Sigmoid colon (tissue), 7 donors: ENCODE data around the gene SLC12A4. TPM values are rescaled to one million over a fixed set of nuclear protein-coding genes. Genes with fewer than 3 reads are reported as not detected.
"Not testable (repeated sequence)": the region's sequence is repeated elsewhere in the genome, so short reads cannot be mapped to it uniquely, and the experiment has no call there.

ENCODE experiments used
- DNase-seq: peaks from one replicate; pipeline ENCODE4 v3.0.0-alpha.2; 2019
- H3K27ac ChIP-seq, 4 donors: fragments of 200-600 bp; sonication (generic); one replicate each; pipeline ENCODE4 v1.5.1; 2016 to 2019; ENCODE audit warnings: mild to moderate bottlenecking in 1 of 4
- H3K27me3 ChIP-seq, 3 donors: fragments of 200-600 bp; sonication (generic); one replicate each; pipeline ENCODE4 v1.5.1; 2019; ENCODE audit warnings: mild to moderate bottlenecking in 1 of 3
- H3K36me3 ChIP-seq, 4 donors: fragments of 200-600 bp; sonication (generic); one replicate each; pipeline ENCODE4 v1.5.1; 2016 to 2019
- H3K4me1 ChIP-seq, 4 donors: fragments of 200-600 bp; sonication (generic); one replicate each; pipeline ENCODE4 v1.5.1; 2017 to 2019
- H3K4me3 ChIP-seq, 4 donors: fragments of 200-600 bp; sonication (generic); one replicate each; pipeline ENCODE4 v1.5.1; 2017 to 2019; ENCODE audit warnings: mild to moderate bottlenecking in 2 of 4, moderate library complexity in 1 of 4
- H3K9me3 ChIP-seq, 4 donors: fragments of 200-600 bp in 3 of 4; sonication (generic) in 3 of 4; one replicate each; pipeline versions ENCODE4 v1.5.1 to v1.6.1; 2013 to 2019
- CTCF ChIP-seq, 4 experiments: fragments of 450-650 bp in 3 of 4; fragments of 200-600 bp in 1 of 4; IDR thresholded peaks; one replicate each; pipeline ENCODE4 v1.5.1; 2016 to 2019; ENCODE audit warnings: antibody characterized with exemption in 4 of 4, mild to moderate bottlenecking in 3 of 4, moderate library complexity in 2 of 4
- EP300 ChIP-seq, 4 donors: sonication (generic); formaldehyde crosslinking; IDR thresholded peaks; one replicate each; pipeline ENCODE4 v1.6.1; 2017; ENCODE audit warnings: antibody characterized with exemption in 4 of 4
- POLR2A ChIP-seq, 2 donors: fragments of 450-650 bp; IDR thresholded peaks; one replicate each; pipeline ENCODE4 v1.6.1; 2016; ENCODE audit warnings: antibody characterized with exemption in 2 of 2, mild to moderate bottlenecking in 2 of 2, moderate library complexity in 2 of 2
- POLR2AphosphoS5 ChIP-seq, 4 donors: sonication (generic); formaldehyde crosslinking; IDR thresholded peaks; one replicate each; pipeline ENCODE4 v1.6.1; 2017; ENCODE audit warnings: antibody characterized with exemption in 4 of 4
- WGBS, 2 donors: extraction: QIAGEN DNeasy Blood & Tissue Kit; methylation state at CpG; one replicate each; pipeline ENCODE4 v1.1.7; 2013; 5-methylcytosine and 5-hydroxymethylcytosine counted together
- intact Hi-C: fragments of 100-400 bp; cut with DNase I; formaldehyde crosslinking; loops from one replicate; pipeline ENCODE4 v1.15.1; 2023
- polyA plus RNA-seq, 3 donors: library from polyadenylated mRNA; stranded (reverse); fragments of 200-250 nt; gene quantifications; one replicate each; pipeline ENCODE4 v1.2.3, GENCODE V29; 2013
- total RNA-seq, 4 donors: library from RNA; depleted of rRNA; stranded (reverse); fragments of >200 nt; gene quantifications; one replicate each; pipeline ENCODE4 v1.1.0, GENCODE V29; 2016
- donor health status: healthy with polysubstance abuse.
- donor health status: Bipolar disorder and iron deficiency.
- donor health status: healthy.

Gene SLC12A4
- total and polyA plus RNA-seq, 7 donors = 3.0 to 77.0 (median 27.6) TPM

DNA sequence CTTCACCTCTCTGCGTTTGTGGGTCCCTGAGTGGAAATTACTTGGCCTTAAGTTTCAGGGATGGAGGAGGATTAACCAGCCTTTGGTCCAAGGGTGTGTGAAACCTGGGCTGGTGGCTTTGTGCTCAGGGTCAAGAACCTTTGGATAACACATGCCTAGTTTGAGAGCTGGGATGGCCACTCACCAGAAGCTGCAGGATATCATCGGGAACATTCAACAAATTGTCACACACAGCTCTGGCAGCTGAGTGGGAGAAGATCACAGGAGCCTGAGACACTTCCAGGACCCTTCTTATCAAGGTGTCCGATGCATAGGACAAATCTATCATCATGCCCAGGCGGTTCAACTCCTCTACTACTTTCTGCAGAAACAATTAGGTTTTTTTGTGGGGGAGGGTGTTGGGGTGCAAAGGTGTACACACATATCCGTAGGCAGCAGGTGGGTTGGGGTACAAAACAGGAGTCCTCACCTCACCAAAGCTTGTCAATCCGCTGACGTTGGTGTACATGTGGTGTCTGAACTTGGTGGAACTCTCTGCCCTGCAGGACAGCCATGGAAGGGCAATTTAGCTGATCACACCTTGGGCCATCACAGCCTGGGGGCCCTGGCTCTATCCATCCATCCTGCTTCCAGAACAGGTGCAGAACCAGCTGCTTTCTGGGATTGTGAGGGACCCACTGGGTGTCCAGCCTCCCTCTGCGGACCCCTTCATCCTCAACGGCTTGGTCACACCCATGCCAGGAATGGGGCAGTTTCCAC, 9.2 kb upstream of the SLC12A4 start:
- H3K27me3 ChIP-seq = peaks cover 0 to 16% (median 7%) of the 10 kb centered on the region in 3 donors
- no peak for TF ChIP-seq EP300 (IDR thresholded peaks at IDR 0.05)
- no peak for TF ChIP-seq POLR2A (IDR thresholded peaks at IDR 0.05)
- no peak for TF ChIP-seq POLR2AphosphoS5 (IDR thresholded peaks at IDR 0.05)
- TF ChIP-seq CTCF (IDR thresholded peaks at IDR 0.05) = no peak
- intact Hi-C loops = no loop called here
- no peaks in the 10 kb centered on the region for H3K4me1 ChIP-seq
- H3K4me3 ChIP-seq = no peak overlapping the region
- no peaks in the 10 kb centered on the region for H3K9me3 ChIP-seq
- H3K27ac ChIP-seq = no peak overlapping the region
- no peak for DNase-seq
- no peaks in the 10 kb centered on the region for H3K36me3 ChIP-seq
- WGBS, 2 donors = 84 to 91% methylated on average over 9 of the region's 9 CpGs

DNA sequence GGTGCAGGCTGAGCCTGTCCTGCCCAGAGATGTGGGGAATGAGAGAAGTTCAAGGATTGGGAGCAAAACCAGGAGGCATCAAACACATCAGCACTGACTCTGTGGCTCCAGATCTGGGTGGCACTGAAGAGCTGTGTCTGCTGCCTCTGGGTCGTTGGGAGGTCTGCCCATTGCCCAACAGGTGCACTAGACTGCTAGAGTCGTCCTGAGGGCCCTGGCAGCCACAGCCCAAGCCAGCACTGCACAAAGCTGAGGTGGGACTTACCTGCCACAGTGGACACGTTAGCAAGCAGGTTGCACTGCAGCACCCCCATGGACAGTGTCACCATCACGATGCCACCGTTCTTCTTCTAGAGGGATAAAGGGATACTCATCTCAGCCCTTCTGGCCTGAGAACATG, 8.6 kb upstream of the SLC12A4 start:
- TF ChIP-seq POLR2AphosphoS5 (IDR thresholded peaks at IDR 0.05) (no peak), POLR2A (IDR thresholded peaks at IDR 0.05) (no peak), EP300 (IDR thresholded peaks at IDR 0.05) (no peak), CTCF (IDR thresholded peaks at IDR 0.05) (no peak)
- peaks cover 0 to 16% (median 7%) of the 10 kb centered on the region in 3 donors for H3K27me3 ChIP-seq
- no peaks in the 10 kb centered on the region for H3K9me3 ChIP-seq
- H3K4me3 ChIP-seq = no peak overlapping the region
- no peak overlapping the region for H3K27ac ChIP-seq
- 56 to 71% methylated on average over 5 of the region's 5 CpGs for WGBS, 2 donors
- no peaks in the 10 kb centered on the region for H3K36me3 ChIP-seq
- H3K4me1 ChIP-seq = no peaks in the 10 kb centered on the region
- intact Hi-C loops = no loop called here
- DNase-seq = no peak

DNA sequence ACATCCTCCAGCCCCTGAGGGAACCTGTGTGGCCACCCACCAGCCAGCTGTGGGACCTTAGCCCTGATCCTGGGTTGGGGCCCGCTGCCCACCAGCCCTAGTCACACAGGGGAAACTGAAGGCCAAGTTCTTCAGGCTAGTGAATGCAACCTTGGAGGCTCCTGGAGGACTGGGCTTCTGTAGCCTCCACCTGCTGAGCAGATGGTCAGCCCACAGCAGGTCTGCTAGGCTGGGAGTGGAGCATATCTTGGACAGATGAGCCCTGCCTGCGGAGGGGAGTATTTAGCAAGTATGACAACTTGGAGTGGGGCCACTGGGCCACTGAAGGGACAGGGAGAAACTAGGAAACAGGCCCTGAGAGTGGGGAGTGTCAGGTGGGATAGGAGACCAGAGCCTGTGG, 7.8 kb upstream of the SLC12A4 start:
- TF ChIP-seq EP300 (IDR thresholded peaks at IDR 0.05) (no peak), CTCF (IDR thresholded peaks at IDR 0.05) (no peak), POLR2A (IDR thresholded peaks at IDR 0.05) (no peak), POLR2AphosphoS5 (IDR thresholded peaks at IDR 0.05) (no peak)
- no peaks in the 10 kb centered on the region for H3K36me3 ChIP-seq
- H3K9me3 ChIP-seq = no peaks in the 10 kb centered on the region
- intact Hi-C loops = no loop called here
- WGBS, 2 donors = 92 to 97% methylated on average over 2 of the region's 2 CpGs
- no peak overlapping the region for H3K27ac ChIP-seq
- no peak for DNase-seq
- no peak overlapping the region for H3K4me3 ChIP-seq
- no peaks in the 10 kb centered on the region for H3K4me1 ChIP-seq
- H3K27me3 ChIP-seq = peaks cover 0 to 16% (median 7%) of the 10 kb centered on the region in 3 donors

DNA sequence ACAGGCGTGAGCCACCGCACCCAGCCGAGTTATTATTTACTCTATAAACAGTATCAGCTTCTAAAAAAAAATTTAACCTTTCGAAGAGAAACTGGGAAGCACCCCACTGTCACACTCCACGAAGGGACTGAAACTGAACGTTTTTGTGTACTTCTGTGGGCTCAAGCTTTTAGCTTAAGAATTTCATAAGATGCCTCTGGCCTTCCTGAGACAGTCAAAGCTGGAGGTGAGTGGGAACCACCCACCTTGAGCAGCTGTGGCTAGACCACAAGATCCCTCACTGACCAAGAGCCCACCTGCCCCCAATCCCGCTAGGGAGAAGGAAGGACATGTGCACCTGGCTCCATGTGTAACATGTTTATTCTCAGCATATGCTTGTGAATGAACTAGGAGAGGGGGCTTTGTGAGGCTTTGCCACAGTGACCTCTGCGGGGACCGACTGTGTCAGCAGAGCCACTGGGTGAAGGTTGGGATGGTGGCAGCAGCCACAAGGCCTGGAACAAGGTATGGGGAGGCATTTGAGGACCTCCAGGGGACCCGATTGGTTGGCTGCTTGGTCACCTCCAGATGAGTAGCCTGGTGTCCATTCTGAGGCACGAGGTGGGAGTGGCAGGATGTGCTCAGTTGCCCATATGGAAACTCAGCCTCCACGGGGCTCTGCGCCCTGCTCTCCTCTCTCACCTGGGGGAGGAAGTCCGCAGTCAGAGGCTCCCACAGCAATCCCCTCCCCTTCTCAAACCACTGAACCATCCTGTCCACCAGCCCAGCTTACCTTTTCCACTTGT, 7.1 kb upstream of the SLC12A4 start:
- TF ChIP-seq CTCF (IDR thresholded peaks at IDR 0.05) = no peak
- TF ChIP-seq POLR2AphosphoS5 (IDR thresholded peaks at IDR 0.05) = no peak
- no peak for TF ChIP-seq EP300 (IDR thresholded peaks at IDR 0.05)
- no peak for TF ChIP-seq POLR2A (IDR thresholded peaks at IDR 0.05)
- Histone ChIP-seq H3K4me3 (no peak overlapping the region), H3K36me3 (no peaks in the 10 kb centered on the region), H3K27ac (no peak overlapping the region), H3K9me3 (no peaks in the 10 kb centered on the region), H3K27me3 (peaks cover 0 to 11% (median 7%) of the 10 kb centered on the region in 3 donors), H3K4me1 (no peaks in the 10 kb centered on the region)
- DNase-seq = no peak
- intact Hi-C loops = no loop called here
- WGBS, 2 donors = 47 to 68% methylated on average over 14 of the region's 14 CpGs

DNA sequence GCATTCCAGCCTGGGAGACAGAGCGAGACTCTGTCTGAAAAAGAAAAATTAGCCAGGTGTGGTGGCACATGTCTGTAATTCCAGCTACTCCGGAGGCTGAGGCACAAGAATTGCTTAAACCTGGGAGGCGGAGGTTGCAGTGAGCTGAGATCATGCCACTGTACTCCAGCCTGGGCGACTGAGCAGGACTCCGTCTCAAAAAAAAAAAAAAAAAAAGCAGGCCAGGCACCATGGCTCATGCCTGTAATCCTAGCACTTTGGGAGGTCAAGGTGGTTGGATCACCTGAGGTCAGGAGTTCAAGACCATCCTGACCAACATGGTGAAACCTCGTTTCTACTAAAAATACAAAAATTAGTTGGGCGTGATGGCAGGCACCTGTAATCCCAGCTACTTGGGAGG, 3.8 kb upstream of the SLC12A4 start:
- H3K36me3 ChIP-seq, intact Hi-C loops, H3K9me3 ChIP-seq, H3K4me3 ChIP-seq, H3K4me1 ChIP-seq, H3K27me3 ChIP-seq, DNase-seq, H3K27ac ChIP-seq: not testable (repeated sequence)
- 84 to 90% methylated on average over 7 of the region's 7 CpGs for WGBS, 2 donors
